Measurements from ENCODE around the gene LSP1.

The LSP1 gene

DNA sequence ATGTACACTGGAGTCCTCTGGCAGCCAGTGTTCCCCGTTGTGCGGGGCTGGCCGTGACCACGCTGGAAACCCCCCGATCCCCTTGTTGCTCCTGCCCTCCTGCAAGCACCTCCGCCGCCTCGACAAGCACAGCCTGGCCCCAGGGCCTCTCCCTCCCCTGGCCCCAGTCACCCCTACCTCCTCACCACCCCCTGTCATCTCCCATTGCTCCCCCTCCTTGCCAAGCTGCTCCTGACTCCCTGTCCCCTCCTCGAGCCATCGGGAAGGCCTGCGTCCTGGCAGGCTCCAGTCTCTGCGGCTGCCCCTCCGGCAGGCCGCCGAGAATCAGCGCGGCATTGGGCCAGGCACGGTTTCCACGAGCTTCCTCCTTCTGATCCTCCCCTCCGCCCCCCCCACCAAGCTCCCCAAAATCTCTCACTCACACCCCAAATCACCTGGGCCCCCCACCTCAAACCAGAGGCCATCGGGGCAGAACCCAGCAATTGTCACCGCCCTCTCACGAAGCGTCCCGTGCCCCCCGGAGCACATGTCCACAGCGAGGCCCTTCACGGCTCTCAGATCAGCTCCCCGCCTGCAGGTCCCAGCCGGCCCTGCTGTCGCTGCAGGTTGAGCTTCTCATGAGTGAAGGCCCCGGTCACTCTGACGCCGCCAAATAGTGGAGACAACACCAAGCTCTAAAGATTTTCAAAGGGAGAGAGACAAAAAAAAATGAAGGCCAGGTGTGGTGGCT is 5.7 kb upstream of the LSP1 start:
- DNase-seq (ENCODE audit: low read depth in 2 of 2) = no peak

DNA sequence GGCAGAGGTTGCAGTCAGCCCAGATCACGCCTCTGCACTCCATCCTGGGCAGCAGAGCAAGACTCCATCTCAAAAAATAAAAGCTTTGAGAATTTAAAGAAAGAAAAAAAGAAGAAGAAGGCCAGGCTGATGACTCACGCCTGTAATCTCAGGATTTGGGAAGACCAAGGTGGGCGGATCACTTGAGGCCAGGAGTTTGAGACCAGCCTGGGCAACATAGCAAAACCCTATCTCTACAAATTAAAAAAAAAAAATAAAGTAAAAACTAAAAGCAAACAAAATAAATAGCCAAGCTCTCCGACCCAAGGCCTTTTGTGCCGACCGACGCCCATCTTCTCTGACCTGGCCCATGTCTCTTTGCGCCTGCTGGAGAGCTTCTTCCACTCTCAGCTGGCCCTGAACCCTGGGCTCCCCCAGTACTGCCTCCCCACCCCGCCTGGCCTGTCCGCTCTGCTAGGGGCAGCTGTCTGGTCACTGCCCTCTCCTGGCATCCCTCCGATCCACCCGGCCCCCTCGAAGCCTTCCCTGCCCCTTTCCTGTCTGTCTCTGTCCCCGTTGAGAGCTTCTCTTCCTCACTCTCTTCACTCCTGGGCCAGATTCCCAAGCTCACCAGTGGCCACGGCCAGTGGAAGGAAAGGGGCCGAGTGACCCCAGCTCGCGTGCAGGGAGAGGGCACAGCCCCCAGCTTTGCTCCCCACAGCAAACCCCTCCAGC is 4.8 kb upstream of the LSP1 start:
- DNase-seq (ENCODE audit: low read depth in 2 of 2) = no peak

DNA sequence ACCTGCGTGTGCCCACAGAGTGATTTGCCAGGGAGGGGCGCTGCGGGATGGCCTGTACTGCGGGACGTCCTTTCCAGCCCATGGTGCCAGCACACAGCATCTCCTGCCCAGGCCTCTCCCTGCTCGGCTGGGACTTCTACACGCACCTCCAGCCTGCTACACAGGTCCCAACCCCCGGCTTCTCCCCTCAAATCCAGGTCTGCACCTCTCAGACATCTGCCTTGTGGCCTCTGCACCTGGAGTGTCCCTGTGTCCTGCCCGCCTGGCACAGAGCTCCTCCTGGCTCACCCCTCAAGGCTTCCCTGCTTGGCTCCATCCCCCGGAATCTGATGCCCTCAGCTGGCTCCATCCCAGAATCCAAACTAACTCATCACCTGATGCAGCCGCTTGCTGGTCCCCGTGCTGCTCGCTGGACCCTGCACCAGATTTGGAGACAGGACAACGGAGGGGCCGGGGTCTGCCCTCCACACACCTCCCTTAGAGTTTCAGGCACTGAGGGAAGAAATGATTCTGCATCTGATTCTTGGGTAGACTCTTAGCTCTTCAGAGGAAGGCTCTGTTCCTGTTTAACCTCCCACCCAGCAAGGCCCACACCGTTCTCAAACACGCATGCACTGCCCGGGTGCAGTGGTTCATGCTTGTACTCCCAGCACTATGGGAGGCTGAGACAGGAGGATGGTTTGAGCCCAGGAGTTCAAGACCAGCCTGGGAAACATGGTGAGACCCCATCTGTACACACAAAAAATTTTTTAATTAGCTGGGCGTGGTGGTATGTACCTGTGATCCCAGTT is 4.0 kb upstream of the LSP1 start:
- no peak for DNase-seq (ENCODE audit: low read depth in 2 of 2)

DNA sequence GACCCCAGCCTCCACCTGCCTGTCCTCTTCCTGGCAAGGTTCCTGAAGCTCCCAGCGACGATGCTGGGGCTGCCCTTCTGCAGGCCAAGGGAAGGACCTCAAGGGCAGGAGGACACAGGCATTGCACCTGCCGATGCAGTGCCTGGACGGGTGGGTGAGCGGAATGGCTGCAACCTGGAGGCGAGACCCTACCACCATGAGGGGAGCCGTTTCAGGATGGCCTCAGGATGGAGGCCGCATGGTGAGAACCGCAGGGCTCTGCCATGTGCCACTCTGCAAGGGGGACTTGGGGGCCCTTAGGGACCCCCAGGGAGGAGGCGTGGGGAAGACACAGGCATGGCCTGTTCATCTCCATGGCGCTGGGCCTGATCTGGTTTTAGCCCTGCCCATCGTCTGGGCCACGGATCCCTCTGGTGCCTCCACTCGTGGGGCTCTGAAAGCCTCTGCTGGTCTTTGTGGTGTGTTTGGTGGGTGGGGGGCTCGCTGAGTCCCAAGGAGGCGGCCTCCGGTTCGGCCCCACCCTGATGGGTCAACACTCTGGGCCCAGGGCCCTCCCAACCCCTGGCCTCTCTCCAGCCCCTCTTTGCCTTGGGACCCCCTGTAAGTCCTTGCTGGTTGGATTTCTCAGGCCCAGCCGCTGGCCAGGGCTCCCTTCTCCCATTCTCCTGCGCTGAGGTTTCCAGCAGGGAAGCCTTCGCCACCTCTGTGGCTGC is 1.3 kb upstream of the LSP1 start:
- DNase-seq (ENCODE audit: low read depth in 2 of 2) = no peak

DNA sequence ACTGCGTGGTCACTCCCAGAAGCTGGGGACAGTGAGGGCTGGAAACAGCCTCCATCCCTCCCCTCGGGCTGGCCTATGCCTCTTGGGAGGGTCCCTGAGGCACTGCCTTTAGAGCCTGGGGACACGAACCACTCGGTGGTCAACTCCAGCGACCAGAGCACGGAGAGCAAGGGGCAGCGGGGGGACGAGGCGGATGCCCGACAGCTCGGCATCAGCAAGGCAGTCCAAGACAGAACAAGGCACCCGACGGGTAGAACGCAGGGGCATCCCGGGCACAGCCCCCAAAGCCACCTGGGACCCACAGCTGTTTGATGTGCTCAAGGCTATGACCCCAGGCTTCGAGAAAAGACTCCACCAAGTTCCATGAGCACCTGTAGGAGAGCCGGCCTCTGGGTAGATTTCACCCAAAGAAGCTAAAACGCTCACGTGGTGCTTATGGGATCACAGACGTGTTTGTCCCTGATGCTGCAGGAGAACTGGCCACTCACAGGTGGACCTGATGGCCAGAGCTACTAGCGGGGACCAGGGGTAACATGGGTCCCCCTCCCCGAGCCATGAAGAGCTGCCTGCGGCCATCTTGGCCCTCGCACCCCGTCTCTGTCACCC is 510 bp upstream of the LSP1 start:
- DNase-seq (ENCODE audit: low read depth in 2 of 2) = no peak

DNA sequence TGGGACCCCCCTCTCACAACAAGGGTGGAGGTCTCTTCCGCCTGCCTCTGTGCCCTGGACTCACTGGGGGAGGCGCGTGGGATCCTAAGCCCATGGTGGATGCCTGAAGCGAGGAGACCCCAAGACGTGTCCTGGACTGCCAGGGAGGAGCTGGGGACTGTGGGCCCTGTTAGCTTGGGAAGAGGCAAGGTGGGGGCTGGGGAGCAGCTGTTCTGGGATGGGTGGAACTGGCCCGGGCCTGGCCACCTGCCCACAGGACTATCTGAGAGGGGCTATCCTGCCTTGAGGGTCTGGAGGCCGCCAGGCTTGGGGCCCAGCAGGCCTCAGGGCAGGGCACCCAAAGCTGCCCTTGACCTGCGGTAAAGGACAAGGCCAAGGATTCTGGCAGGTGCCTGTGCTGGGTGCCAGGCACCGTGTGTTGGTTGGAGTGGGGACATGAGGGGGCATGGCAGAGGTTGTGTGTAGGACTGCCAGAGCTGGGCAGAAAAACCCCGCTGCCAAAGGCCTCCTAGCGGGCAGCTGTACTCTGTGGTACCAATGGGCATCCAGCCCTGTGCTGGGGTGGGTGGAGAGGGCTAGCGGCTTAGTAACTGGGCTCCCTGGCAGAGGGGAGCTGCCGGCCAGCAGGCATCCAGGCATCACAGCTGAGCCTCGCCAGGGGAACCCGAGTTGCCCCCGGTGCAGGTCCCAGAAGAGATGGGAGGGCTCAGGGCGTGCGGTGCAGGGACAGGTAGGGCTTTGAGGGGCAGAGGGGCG is 670 bp downstream of the LSP1 start:
- DNase-seq (ENCODE audit: low read depth in 2 of 2) = no peak

DNA sequence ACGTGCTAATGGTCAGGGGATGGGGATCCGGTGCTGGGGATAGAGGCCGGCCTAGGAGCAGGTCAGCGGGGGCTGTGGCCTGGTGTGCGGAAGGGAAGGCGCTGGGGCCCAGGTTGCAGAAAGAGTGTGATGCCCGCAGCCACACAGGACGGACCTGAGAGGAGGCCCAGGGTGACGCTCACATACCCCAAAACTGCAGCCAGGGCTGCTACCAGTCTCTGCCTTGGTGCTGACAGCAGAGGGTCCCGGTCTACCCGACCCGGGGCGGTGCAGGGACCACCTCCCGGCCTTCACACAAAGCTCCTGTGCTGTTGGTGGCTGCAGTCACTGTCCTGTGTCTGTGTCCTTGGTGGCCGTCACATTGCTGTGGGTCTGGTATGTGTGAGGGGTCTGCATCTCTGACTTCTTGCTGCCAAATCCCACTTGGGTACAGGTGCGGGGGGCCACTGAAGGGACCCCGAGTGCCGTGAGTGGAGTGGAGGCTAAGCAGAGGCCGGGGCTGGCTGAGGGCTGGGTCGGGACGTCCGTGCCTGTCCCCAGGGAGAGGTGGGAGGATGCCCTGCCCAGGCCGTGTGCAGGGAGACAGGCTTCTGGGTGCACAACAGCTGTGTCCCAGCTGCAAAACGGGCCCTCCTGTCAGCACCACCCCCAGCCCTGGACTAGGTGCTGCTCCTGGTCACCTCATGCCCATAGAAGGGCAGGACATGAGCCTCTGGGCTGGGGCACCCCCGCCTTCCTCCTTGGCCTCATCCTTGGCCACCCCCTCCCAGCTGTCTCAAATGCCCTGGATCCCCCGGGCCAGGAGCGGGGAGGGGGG is 1.5 kb downstream of the LSP1 start:
- DNase-seq (ENCODE audit: low read depth in 2 of 2) = no peak

DNA sequence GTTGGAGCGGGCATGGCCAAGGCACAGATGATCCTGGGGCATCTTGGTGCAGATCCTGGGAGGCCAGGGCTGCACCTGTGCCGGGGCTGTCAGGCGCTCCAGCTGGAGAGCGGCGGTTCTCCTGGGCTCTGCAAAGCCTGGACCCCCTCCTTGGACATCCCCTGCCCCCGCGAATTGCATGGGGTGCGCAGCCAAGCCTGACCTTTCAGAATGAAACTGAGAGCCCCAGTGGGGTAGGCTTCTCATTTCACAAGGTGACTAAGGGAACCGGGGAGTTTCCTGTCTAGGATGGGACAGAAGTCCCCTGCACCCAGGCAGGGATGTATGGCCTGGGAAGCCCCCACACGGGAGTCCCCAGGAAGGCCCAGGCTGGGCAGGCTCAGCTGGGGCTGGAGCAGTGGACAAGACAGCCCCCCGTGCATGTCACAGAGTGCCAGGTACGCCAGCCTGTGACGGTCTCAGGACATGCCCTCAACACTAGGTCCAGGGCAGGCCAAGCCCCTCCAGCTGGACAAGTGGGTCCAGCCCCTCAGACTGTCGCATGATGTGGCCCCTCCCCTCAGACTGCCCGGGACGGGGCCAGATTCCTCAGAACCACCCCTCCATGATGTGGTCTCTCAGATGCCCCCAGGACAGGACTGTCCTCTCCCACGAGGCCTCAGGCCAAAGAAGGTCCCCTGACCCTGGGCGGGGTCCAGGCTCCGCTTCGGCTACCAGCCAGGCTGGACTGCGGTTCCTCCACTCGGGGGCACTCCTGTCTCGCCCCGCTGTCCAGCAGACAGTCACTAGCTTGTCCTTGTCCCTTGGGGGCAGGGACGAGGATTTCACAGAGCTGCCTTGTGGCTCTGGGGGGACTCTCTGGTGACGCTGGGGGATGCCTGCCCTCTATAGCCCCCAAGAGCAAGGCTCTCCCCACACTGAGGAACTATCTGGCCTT is 2.3 kb downstream of the LSP1 start:
- DNase-seq (ENCODE audit: low read depth in 2 of 2) = no peak

DNA sequence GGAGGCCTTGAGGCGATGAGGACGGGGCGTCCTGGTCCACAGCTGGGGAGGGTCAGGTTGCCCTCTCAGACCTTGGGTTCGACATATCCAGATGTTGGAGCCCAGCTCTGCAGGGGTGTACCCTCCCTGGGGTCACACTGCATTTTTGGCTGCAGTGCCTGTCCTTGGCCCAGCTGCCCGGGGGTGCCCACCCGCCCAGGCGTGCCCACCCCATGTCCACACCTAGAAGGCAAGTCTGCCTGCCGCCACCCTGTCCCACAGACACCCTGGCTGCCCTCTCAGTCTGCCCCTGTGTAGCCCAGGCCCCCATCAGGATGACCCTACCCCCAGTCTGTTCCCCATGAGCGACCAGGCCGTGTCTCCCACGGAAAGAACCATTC is 3.0 kb downstream of the LSP1 start:
- DNase-seq (ENCODE audit: low read depth in 2 of 2) = no peak

DNA sequence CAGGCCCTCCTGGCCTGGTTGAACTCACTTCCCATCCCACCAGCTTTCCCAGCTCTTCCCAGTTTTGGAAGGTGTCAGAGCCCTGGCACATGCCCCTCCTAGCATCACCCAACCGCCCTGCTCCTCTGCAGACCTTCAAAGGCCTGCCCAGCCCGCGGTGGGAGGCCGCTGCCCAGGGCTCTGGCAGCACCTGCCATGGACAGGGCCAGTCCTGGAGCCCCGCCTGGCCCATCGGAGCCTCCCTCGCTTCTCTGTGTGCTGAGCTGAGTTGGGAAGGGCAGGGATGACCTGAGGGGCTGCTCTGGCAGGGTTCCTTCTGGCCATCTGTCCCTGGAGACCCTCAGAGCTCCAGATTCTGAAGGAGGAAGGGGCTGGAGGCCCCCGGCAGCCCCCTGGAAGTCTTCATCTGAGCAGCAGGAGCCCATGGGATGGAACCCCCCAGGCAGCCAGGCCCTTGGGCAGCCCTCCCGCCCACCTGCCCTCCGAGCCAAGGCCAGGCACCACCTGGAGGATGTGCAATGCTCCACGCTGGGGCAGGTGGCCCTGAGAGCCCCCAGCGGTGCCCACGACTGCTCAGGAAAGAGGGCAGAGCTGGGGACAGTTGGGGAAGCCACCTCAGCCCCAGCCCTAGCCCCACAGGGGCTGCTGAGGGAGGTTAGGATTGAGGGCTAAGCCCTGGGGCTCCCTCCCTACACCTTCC is 3.6 kb downstream of the LSP1 start:
- no peak for DNase-seq (ENCODE audit: low read depth in 2 of 2)

DNA sequence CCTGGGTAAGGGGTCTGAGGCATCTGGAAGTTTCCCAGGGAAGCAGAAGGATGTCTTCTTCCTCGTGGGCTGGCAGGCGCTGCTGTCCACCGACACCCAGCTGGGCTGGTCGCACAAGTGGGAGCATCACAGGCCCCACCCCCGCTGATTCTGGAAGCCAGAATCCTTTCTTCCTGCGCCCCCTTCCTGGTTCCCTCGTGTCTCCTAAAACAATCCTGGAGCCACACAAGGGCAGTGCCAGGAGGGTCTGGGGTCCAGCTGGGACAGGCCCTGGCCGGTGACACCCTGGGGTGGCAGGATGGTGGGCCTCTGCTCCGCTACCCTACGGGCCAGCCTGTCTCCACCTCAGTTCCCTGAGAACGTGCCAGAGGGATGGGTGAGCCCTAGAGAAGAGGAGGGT is 4.2 kb downstream of the LSP1 start:
- no peak for DNase-seq (ENCODE audit: low read depth in 2 of 2)

DNA sequence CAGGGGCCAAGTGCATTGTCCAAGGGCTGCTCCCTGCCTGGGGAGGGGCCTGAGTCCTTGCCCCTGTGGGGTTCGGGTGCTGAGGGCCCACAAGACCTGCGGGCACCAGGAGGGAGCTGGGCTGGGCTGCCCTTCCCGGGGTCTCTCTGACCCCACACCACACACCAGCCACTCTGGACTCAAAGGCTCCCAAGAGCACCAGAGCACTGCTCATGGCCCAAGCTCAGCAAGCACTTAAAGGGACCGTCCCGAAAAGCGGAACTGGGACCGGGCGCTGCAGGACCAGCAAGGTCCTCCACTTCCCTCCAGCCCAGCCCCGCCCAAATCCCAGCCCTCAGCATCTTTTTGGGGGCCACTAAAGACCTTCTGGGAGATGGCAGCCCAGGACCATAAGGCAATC is 5.3 kb downstream of the LSP1 start:
- DNase-seq (ENCODE audit: low read depth in 2 of 2) = no peak

DNA sequence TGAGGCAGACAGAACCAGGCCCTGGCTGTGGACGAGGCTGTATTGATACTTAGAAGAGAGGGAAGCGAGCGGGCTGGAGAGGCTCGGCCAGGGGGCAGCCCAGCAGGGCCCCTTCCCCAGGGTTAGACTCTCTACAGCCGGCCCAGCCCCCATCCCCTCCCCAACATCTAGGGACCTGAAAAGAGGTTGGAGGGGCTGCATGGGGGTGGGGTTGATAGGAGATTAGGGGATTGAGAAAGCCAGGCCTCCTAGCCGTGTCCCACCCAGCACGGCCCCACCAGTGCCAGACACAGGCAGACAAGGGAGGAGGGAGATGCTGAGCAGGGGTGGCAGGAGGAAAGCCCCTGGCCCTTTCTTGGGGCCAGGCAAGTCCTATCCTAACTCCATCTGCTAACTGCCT is 5.7 kb downstream of the LSP1 start:
- DNase-seq (ENCODE audit: low read depth in 2 of 2) = no peak

DNA sequence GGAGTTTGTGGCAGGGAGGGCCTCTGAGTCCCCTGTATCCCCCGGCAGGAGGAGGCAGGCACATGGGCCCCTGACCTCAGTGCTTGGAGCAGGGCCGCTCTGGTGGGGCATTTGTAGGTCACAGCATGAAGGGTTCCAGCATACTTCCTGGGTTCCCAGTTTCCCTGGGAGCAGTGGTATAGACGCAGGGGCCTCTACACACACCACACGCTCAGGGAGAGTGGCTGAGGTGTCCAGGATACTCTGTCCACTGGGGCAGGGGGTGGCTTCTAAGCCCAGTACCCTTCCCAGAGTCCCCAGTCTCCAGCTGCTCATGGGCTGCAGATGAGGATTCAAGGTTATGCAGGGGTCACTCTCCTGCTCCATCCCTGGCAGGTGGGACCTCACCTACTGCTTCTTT is 6.1 kb downstream of the LSP1 start:
- DNase-seq (ENCODE audit: low read depth in 2 of 2) = no peak

DNA sequence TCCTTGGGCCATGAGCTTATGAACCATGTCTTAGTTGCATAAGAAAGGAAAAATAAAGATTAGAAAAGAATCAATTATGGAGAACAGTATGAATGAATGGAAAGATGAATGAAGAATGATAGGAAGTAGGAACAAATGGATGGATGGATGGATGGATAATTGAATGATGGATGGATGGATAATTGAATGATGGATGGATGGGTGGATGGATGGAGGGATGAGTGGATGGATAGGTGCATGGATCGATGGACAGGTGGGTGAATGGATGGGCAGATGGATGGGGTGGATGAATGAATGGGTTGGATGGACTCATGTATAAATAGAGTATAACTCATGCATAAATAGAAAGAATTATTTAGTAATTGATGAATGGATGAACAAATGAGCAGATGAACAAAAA is 7.2 kb downstream of the LSP1 start:
- DNase-seq (ENCODE audit: low read depth in 2 of 2) = no peak

DNA sequence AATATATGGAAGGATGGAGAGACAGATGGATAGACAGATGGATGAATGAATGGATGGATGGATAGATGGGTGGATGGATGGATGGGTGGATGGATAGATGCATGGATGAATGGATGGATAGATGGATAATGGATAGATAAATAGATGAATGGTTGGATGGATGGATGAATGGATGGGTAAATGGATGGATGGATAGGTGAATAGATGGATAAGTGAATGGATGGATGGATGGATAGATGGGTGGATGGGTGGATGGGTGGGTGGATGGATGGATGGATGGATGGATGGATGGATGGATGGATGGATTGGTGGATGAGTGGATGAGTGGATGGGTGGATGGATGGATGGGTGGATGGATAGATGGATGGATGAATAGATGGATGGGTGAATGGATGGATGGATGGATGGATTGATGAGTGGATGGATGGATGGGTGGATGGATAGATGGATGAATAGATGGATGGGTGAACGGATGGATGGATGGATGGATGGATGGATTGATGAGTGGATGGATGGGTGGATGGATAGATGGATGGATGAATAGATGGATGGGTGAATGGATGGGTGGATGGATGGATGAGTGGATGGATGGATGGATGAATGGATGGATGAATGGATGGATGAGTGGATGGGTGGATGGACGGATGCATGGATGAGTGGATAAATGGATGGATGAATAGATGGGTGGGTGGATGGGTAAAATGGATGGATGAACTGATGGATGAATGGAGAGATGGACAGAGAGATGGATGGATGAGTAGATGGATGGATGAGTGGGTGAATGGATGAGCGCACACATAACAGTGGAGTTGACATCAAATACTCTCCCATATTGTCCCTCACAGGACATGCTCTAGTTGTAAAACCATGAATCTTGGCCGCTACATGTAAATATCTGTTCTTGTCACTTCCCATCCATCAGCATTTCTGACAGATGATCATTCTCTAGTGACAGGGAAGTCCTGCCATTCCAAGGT is 8.8 kb downstream of the LSP1 start:
- DNase-seq (ENCODE audit: low read depth in 2 of 2) = no peak

Data from stimulated activated CD8-positive, alpha-beta memory T cell treated with anti-CD3 and anti-CD28 coated beads, Interleukin-7, amount 100 ng/mL, for 4 hours (primary cell).